Activated CD8-positive, alpha-beta T cell treated with anti-CD3 and anti-CD28 coated beads for 36 hours (primary cell): ENCODE measurements around the gene P2RY12. TPM values are rescaled to one million over a fixed set of nuclear protein-coding genes. Genes with fewer than 3 reads are reported as not detected.

ENCODE experiments used
- ATAC-seq: fragments of 200-7000 bp; cut with Tn5 transposase; one replicate; pipeline ENCODE4 v1.10.0; 2021; ENCODE audit warnings: mild to moderate bottlenecking, moderate library complexity
- CTCF ChIA-PET: fragments of 350-600 bp; sonication (Branson Sonifier 250); formaldehyde crosslinking; loops from one replicate; lab custom pipeline; 2021; ENCODE audit warnings: antibody characterized with exemption; lab: Charles Lee
- POLR2A ChIA-PET: fragments of 350-600 bp; sonication (Branson Sonifier 250); formaldehyde crosslinking; loops from one replicate; lab custom pipeline; 2021; ENCODE audit warnings: antibody characterized with exemption; lab: Charles Lee
- DNase-seq: peaks from one replicate; pipeline ENCODE4 v3.0.0-alpha.2; 2020
- H3K27ac Mint-ChIP-seq: one replicate; pipeline ENCODE4 v1.8.0; 2021; ENCODE audit warnings: mild to moderate bottlenecking, mixed read lengths
- H3K27me3 Mint-ChIP-seq: one replicate; pipeline ENCODE4 v1.8.0; 2021; ENCODE audit warnings: mixed read lengths
- H3K36me3 Mint-ChIP-seq: one replicate; pipeline ENCODE4 v1.8.0; 2021; ENCODE audit warnings: low read depth, mixed read lengths
- H3K4me1 Mint-ChIP-seq: one replicate; pipeline ENCODE4 v1.8.0; 2021; ENCODE audit warnings: low read depth, mixed read lengths
- H3K4me3 Mint-ChIP-seq: one replicate; pipeline ENCODE4 v1.8.0; 2021; ENCODE audit warnings: mild to moderate bottlenecking, moderate library complexity, mixed read lengths
- H3K9me3 Mint-ChIP-seq: one replicate; pipeline ENCODE4 v1.8.0; 2021; ENCODE audit warnings: mixed read lengths
- CTCF ChIP-seq: fragments of 200-600 bp; IDR thresholded peaks from one replicate; pipeline ENCODE4 v1.8.0; 2022; ENCODE audit warnings: antibody characterized with exemption, mild to moderate bottlenecking
- intact Hi-C: fragments of 100-400 bp; cut with micrococcal nuclease; formaldehyde crosslinking; loops from one replicate; pipeline ENCODE4 v1.10.0; 2022
- total RNA-seq, 2 experiments: library from RNA; stranded (reverse); gene quantifications; one replicate each; pipeline ENCODE4 v1.2.3, GENCODE V29; 2021

The P2RY12 gene
- total RNA-seq, 2 experiments from 2014 or later = not detected

- no peak for TF ChIP-seq CTCF
- intact Hi-C loops = no loop called here
- ChIA-PET CTCF (interaction anchor here (1.2 kb wide), 1 partner anchor 214 kb away, joined by 3 read pairs; no protein-coding TSS in a partner anchor), POLR2A (no interaction called here)
- H3K27me3 Mint-ChIP-seq = no peaks in the 10 kb centered on the region
- no peak for DNase-seq
- no peak overlapping the region for H3K4me3 Mint-ChIP-seq
- no peaks in the 10 kb centered on the region for H3K36me3 Mint-ChIP-seq
- no peak overlapping the region for H3K27ac Mint-ChIP-seq
- no peak for ATAC-seq
- H3K9me3 Mint-ChIP-seq = no peaks in the 10 kb centered on the region
- peaks cover 4% of the 10 kb centered on the region for H3K4me1 Mint-ChIP-seq
These were observed 3.3 kb upstream of the P2RY12 start for GRCh38 chr3:151387842-151388241.

DNA sequence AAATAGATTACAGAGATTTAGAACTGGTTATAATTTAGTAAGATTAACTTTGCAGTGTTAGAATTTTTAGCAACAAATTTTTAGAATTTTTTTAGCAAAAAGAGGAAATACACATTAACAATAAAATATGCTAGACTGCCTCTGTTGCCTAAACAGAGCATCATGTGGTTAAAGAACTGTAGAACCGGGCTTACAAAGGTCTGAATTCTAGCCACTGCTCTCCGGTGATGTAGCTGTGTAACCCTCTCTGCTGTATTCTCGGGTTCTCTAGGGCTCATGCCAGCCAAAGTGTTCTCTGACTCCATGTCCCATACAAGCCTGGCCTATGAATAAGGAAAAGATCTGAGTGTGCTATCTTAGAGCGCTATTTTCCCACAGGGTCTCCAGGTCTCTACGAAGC lies 2.9 kb upstream of the P2RY12 start:
- ChIA-PET POLR2A (no interaction called here), CTCF (interaction anchor here (1.2 kb wide), 1 partner anchor 214 kb away, joined by 3 read pairs; no protein-coding TSS in a partner anchor)
- ATAC-seq (no peak), DNase-seq (no peak)
- Mint-ChIP-seq H3K36me3 (no peaks in the 10 kb centered on the region), H3K27ac (no peak overlapping the region), H3K9me3 (no peaks in the 10 kb centered on the region), H3K27me3 (no peaks in the 10 kb centered on the region), H3K4me3 (no peak overlapping the region), H3K4me1 (peaks cover 4% of the 10 kb centered on the region)
- no peak for TF ChIP-seq CTCF
- intact Hi-C loops = no loop called here

GRCh38 chr3:151386056-151386455 lies 1.5 kb upstream of the P2RY12 start:
- ChIA-PET CTCF (no interaction called here), POLR2A (no interaction called here)
- intact Hi-C loops = no loop called here
- H3K36me3 Mint-ChIP-seq = no peaks in the 10 kb centered on the region
- H3K4me3 Mint-ChIP-seq = no peak overlapping the region
- no peak for DNase-seq
- H3K27ac Mint-ChIP-seq = no peak overlapping the region
- H3K9me3 Mint-ChIP-seq = no peaks in the 10 kb centered on the region
- TF ChIP-seq CTCF = no peak
- no peaks in the 10 kb centered on the region for H3K27me3 Mint-ChIP-seq
- no peak for ATAC-seq
- H3K4me1 Mint-ChIP-seq = peaks cover 4% of the 10 kb centered on the region

- ATAC-seq (no peak), DNase-seq (no peak)
- Mint-ChIP-seq H3K4me3 (no peak overlapping the region), H3K36me3 (no peaks in the 10 kb centered on the region), H3K9me3 (no peaks in the 10 kb centered on the region), H3K27ac (no peak overlapping the region), H3K4me1 (peaks cover 4% of the 10 kb centered on the region), H3K27me3 (no peaks in the 10 kb centered on the region)
- POLR2A ChIA-PET = no interaction called here
- TF ChIP-seq CTCF = no peak
- CTCF ChIA-PET = no interaction called here
- intact Hi-C loops = no loop called here
These were observed 597 bp downstream of the P2RY12 start for GRCh38 chr3:151383956-151384355.

DNA sequence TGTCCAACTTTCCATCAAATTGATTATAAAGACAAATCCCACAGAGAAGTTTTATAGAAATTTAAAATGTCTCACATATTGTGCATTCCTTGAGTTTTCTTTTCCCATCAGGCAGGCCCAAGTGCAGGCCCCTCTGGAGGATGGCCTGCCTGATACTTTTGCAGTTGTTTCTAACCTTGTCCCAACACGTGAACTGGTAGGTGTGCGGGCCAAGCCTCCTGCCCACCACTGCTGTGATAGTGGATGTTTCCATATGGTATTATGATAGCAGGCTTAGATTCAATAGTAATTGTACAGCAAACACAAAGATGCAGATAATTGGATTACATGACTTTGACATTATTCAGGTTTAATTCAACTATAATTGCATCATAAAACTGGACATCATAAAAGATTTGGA lies 1.4 kb downstream of the P2RY12 start:
- DNase-seq (no peak), ATAC-seq (no peak)
- Mint-ChIP-seq H3K36me3 (no peaks in the 10 kb centered on the region), H3K9me3 (no peaks in the 10 kb centered on the region), H3K4me1 (peaks cover 4% of the 10 kb centered on the region), H3K27me3 (no peaks in the 10 kb centered on the region), H3K27ac (no peak overlapping the region), H3K4me3 (no peak overlapping the region)
- ChIA-PET POLR2A (no interaction called here), CTCF (no interaction called here)
- no peak for TF ChIP-seq CTCF
- intact Hi-C loops = no loop called here
